Inferior parietal cortex (tissue), 1 donor: ENCODE data around the gene TLR4.

Source experiments
- DNase-seq: peaks from one replicate; pipeline ENCODE4 v3.0.0-alpha.2; 2016; ENCODE audit errors: extremely low spot score

The TLR4 gene

DNA sequence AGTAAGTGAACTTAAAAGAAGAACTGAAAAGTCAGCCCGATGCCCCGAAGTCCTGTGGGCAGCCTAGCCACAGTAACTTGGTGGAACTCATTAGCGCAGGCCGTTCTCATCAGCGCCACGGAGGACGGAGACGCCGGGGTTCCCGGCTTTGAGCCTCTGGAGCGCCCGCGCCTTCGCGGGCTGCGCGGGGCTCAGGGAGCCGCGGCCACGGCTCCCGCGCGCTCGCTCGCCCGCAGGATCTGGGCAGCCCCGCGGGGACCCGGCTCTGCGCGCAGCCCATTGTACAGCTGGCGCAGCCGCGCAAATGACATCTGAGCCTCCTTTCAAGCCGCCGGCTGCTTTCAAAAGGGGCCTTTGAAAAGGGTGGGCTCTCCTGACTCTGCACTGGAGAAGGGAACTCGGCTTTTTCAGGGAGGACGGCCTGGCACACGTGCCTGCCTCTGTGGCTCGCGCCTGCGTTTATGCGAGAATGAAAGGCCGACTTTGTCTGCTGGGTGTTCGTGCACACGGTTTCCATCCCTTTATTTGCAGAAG, 40.7 kb downstream of the TLR4 start:
- DNase-seq: peak; percentile 43

DNA sequence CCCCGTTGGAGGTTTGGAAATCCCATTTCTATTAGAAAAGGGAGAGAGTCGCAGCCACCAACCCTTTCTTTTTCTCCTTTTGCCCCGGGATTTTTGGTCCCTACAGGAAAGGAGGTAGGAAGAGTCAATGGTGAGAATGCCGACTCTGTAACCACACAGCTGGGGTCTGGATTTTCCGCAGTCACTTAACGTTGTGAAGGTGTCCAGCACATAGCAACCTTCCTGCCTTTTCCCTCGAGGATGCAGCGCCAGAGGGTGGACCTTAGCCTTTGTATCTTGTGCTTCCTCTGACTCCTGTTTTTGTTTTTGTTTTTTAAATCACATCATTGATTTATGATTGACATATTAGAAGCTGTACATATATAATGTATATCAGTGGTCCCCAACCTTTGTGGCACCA, 41.4 kb downstream of the TLR4 start:
- no peak for DNase-seq

DNA sequence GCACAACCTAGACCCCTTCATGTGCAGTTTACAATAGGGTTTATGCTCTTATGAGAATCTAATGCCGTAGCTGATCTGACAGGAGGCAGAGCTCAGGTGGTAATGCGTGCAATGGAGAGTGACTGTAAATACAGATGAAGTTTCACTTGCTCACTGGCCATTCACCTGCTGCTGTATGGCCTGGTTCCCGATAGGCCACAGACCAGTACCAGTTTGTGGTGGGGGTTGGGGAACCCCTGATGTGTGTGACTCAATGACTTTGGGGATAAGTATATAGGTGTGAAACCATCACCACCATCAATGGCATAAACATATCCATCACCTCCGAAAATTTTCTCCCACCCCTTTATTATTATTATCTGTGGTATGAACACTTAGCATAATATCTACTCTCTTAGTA, 42.1 kb downstream of the TLR4 start:
- no peak for DNase-seq

DNA sequence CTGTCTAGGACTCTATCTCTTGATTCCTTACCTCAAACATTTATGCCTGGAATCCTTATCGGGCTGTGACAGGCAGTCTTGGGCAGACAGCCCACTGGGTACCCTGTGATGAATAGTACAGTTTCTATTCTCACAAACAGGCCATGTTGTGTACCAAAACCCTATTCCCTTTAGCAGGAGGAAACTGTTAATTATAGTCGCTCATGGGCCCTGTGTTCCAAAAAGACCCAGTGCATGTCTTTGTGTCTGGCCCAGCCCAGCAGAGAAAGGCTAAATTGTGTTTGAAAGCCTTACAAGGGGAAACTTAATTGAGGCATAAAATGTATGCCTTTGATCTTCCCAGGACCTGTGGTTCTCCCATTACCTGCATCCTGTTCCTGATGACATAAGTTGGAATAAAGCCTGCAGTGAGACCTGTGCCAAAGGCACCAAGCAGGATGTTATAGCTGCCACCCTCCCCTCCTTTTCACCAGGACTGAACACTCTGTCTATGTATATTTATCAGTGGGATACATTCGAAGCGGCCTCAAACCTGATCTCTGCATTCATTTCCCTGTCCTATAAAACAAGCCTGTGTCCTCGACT, 43.3 kb downstream of the TLR4 start:
- no peak for DNase-seq

DNA sequence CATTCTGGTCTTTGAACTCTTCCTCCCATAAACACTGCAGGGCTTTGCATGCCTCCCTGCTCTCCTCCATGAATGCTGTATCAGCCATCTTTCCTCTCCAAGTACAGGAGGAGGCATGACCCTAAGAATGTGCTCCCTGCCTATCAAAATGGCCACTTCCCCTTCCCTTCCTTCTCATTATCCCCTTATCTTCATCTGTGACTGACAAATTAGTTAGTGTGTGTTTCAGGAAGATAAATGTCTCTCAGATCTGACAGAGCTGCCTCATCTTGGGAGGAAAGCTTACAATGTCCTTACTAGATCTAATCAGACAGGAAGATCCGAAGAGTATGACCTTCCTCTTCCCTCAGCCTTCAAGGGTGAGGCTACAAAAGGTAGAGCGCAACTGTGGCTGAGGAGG, 46.2 kb downstream of the TLR4 start:
- DNase-seq: no peak

DNA sequence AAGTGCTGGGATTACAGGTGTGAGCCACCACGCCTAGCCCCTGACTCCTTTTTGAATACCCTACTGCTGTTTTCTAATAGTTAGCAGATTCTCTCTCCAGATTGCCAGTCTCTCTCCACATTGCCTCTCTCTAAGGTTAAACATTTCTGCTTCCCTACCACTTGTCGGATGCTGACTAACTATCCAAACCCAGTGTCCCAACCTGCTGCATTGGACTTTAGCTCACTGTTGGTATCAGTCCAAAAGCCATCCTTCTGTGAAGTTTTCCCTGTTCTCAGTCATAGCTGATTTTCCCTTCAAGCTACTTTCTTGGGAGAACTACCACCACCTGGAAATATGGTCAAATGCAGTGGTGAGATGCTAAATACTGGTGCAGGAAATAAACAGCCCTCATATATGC, 48.7 kb downstream of the TLR4 start:
- DNase-seq: no peak

DNA sequence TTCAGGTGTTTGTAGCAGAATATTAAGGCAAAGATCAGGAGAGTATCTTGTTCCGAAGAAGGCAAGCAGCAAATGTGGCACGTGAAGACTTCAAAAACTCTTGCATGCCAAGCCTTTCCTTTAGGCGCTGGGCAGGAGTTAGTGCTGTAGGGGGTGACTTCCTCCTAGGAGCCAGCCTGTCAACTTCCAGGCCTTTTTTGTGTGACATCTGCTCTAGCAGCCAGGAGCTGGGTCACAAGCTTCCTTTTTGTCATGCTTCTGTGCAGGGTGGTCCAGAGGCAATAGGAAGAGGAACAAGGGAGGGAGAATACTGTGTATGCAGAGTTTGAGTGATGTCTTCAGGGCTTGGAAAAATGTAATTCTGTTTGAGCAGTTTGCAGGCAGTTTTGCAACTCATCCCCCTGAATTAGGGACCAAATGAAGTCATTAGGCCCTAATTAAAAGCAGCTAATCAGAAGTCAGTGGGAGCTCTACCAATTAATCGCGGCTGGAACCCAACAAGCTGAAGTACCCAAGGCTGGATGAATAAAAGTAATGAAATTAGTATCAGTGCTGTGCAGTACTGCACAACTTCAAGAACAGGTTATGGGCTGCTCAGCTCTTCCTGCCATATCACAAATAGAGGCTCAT, 53.5 kb downstream of the TLR4 start:
- DNase-seq: no peak

DNA sequence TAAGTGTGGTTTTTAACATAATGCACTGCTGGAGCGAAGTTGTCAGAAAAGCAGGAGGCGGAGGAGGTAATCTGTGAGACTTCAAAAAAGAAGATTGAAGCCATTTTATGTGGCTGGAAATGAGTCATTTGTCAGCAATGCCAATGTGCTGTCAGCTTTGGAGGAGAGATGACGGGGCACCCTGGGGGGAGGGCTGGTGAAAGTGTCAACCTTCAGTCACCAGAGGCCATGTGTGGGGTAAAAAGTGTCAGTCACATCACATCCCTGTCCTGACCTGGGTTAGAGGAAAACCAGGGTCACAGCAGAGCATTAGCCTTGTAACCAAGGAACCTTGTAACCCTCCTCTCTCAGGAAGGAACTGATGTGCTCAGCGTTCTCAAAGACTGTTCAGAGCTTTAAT, 59.1 kb downstream of the TLR4 start:
- DNase-seq: no peak

DNA sequence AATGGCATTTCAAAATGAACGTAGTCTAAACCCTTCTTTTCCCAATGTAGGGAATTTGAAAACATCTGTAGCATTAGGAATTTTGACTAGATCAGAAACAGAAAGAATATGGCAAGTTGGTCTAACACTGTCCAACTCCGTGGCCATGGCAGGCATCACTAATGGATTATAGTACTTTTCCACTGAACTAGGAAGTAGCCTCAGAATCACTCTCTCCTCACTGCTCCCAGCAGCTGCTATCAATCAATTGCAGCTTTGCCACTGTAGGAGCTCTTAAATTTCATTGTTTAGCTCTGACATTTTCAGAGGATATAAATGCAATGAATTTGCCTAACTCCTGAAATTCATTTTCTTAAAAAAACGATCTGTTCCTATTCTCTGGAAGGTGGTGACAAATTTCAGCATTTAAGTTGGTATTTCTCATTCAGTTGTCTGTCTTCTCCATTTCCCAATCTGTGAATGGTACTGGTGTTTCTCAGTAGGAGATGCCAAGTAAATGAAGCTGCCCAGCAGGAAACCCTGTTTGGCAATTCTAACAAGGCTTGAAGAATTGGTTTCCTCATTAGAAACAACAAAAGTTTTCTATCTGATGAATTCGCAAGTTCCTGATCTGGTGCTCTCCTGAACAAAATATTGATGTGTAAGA, 64.7 kb downstream of the TLR4 start:
- no peak for DNase-seq

DNA sequence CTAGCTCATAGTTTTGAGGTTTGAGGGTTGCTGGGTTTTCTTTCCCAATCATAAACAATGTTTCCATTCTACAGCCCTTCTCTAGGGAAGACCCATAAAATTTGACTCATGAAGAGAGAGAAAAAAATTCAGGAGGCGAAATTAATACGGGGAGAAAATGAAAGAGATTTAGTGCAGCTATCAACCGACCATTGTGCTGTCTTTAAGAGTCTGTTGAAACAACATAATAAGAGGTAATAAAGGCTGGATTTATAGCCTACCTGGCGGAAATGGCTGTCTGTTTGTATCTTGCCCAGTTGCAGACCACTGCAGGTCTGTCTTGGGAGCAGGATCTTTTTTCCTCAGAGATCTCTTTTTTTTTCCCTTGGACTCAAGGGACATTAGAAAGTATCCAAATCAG, 66.9 kb downstream of the TLR4 start:
- DNase-seq: no peak

DNA sequence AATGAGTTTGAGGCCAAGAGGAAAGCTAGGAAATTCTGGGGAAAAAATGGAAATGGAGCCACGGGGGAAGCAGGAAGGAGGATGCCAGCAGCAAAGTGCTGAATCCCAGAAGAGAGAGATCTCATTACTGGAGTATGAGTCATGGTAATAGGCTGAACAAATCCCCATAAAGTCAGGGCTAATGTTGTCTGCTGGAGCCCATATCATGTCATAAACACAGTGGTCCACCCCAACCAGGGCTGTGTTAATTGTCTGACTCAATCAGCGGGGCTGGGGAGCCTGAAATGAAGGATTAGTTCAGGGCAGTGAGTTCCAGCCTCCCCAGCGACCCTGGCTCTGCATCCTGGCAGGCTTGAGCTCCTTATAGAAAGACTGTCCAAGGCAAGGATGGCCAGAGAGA, 68.8 kb downstream of the TLR4 start:
- DNase-seq: no peak
